ENCODE data around the gene SLIT1. TPM values are rescaled to one million over a fixed set of nuclear protein-coding genes. Genes with fewer than 3 reads are reported as not detected.

SLIT1 gene
- total and polyA plus RNA-seq, 2 of the 8 experiments (the other 6 are each of a cell fraction or from before 2014, with no cell fraction given): 0.70 to 0.88 TPM

- TF ChIP-seq EZH2 (IDR thresholded peaks at IDR 0.05; ENCODE audit: low read depth, low read length, severe bottlenecking) (no peak), CHD1 (IDR thresholded peaks at IDR 0.05; ENCODE audit: low read depth, low read length) (no peak), ATF2 (IDR thresholded peaks at IDR 0.05; ENCODE audit: low read length) (peak; percentile 68; the same call in 1 of the 2 replicates), EP300 (IDR thresholded peaks at IDR 0.05; ENCODE audit: borderline replicate concordance in 1 of 2, low read depth in 2 of 2, low read length in 2 of 2) (no peak)
Observed at GRCh38 chr10:97081621-97082235, 104.0 kb downstream of the SLIT1 start (continued).

Data from H1 (cell line).